OCI-LY7 (cell line): Measurements from ENCODE around the gene MMP24OS.

Experiments used
- CTCF ChIP-seq: fragments of 200-600 bp; sonication (generic); conservative IDR thresholded peaks from 2 replicates; pipeline ENCODE4 v1.5.1; 2014; ENCODE audit warnings: mild to moderate bottlenecking, antibody characterized with exemption, low read length, moderate library complexity, mixed read lengths
- EZH2phosphoT487 ChIP-seq: fragments of 200-600 bp; sonication (generic); IDR thresholded peaks from 2 replicates; pipeline ENCODE4 v1.6.1; 2018; ENCODE audit warnings: low read depth, borderline replicate concordance, mild to moderate bottlenecking, mixed run types, antibody characterized with exemption, low read length, moderate library complexity, mixed read lengths

GRCh38 chr20:35298264-35298663, 20.3 kb upstream of the MMP24OS start:
- TF ChIP-seq EZH2phosphoT487 (no peak), CTCF (no peak)
